MCF 10A (cell line): ENCODE data around the gene MTARC2. TPM values are rescaled to one million over a fixed set of nuclear protein-coding genes. Genes with fewer than 3 reads are reported as not detected.

Experiments used
- BruUV-seq: library from RNA; stranded (reverse); fragments of 400-500 nt; replicated peaks from 2 replicates; lab custom pipeline; 2021; lab: Mats Ljungman, UMichigan
- CTCF ChIA-PET: fragments of 300-600 bp; sonication (Branson Sonifier 250); formaldehyde crosslinking; extraction: SDS; loops from one replicate; lab custom pipeline; 2021; ENCODE audit warnings: antibody characterized with exemption, inconsistent platforms; lab: Yijun Ruan, JAX
- POLR2A ChIA-PET: fragments of 300-600, 350-650 bp; sonication (Branson Sonifier 250); formaldehyde crosslinking; extraction: SDS; loops from one replicate; lab custom pipeline; 2020; ENCODE audit warnings: antibody characterized with exemption, inconsistent platforms; lab: Yijun Ruan, JAX
- DNase-seq: peaks from one replicate; pipeline ENCODE4 v3.0.0-alpha.2; 2018; ENCODE audit not compliant: unreplicated experiment
- H3K27ac Mint-ChIP-seq: one replicate; pipeline ENCODE4 v1.8.0; 2022; ENCODE audit warnings: mild to moderate bottlenecking, low read depth, mixed read lengths; ENCODE audit not compliant: unreplicated experiment
- H3K27me3 Mint-ChIP-seq: one replicate; pipeline ENCODE4 v1.8.0; 2022; ENCODE audit warnings: mixed read lengths; ENCODE audit not compliant: insufficient read depth, unreplicated experiment
- H3K36me3 Mint-ChIP-seq: one replicate; pipeline ENCODE4 v1.8.0; 2022; ENCODE audit warnings: mild to moderate bottlenecking, moderate library complexity, mixed read lengths; ENCODE audit not compliant: insufficient read depth, unreplicated experiment
- H3K4me1 Mint-ChIP-seq: one replicate; pipeline ENCODE4 v1.8.0; 2022; ENCODE audit warnings: mixed read lengths; ENCODE audit not compliant: insufficient read depth, unreplicated experiment
- H3K4me3 Mint-ChIP-seq: one replicate; pipeline ENCODE4 v1.8.0; 2022; ENCODE audit warnings: mild to moderate bottlenecking, moderate library complexity, mixed read lengths; ENCODE audit not compliant: unreplicated experiment
- H3K9me3 Mint-ChIP-seq: one replicate; pipeline ENCODE4 v1.8.0; 2022; ENCODE audit warnings: mixed read lengths; ENCODE audit not compliant: unreplicated experiment
- CTCF ChIP-seq: fragments of 200-600 bp; IDR thresholded peaks from one replicate; pipeline ENCODE4 v1.8.0; 2022; ENCODE audit warnings: antibody characterized with exemption, mild to moderate bottlenecking; ENCODE audit not compliant: unreplicated experiment
- intact Hi-C: fragments of 100-400 bp; cut with micrococcal nuclease; formaldehyde crosslinking; loops from 2 replicates; pipeline ENCODE4 v1.14.1; 2022
- total RNA-seq: library from RNA; stranded (reverse); gene quantifications from 2 replicates; pipeline ENCODE4 v1.2.3, GENCODE V29; 2022

The MTARC2 gene
- total RNA-seq, 1 experiment from 2014 or later: 5.2 TPM

GRCh38 chr1:220784751-220785150, 36.6 kb downstream of the MTARC2 start:
- H3K36me3 Mint-ChIP-seq: no peaks in the 10 kb centered on the region
- no peaks in the 10 kb centered on the region for H3K9me3 Mint-ChIP-seq
- peaks cover 3% of the 10 kb centered on the region for H3K4me1 Mint-ChIP-seq
- ChIA-PET POLR2A (interaction anchor here (0.8 kb wide), 1 partner anchor 320 kb away, joined by 3 read pairs; no protein-coding TSS in a partner anchor), CTCF (interaction anchor here (1.3 to 13.4 kb wide), 6 partner anchors 9 to 597 kb away, joined by 4 to 177 read pairs (median 16); no protein-coding TSS in a partner anchor)
- intact Hi-C loops: no loop called here
- no peak overlapping the region for H3K4me3 Mint-ChIP-seq
- no peak for TF ChIP-seq CTCF
- no peaks in the 10 kb centered on the region for H3K27me3 Mint-ChIP-seq
- no peak overlapping the region for H3K27ac Mint-ChIP-seq
- no peak for DNase-seq
- BruUV-seq: no TSS peak

- no TSS peak for BruUV-seq
- no peak for DNase-seq
- H3K36me3 Mint-ChIP-seq: no peaks in the 10 kb centered on the region
- no peak overlapping the region for H3K27ac Mint-ChIP-seq
- intact Hi-C loops: no loop called here
- H3K27me3 Mint-ChIP-seq: no peaks in the 10 kb centered on the region
- ChIA-PET POLR2A (interaction anchor here (0.8 kb wide), 1 partner anchor 319 kb away, joined by 3 read pairs; no protein-coding TSS in a partner anchor), CTCF (interaction anchor here (0.5 to 13.4 kb wide), 14 partner anchors 9 to 738 kb away, joined by 3 to 177 read pairs (median 4); no protein-coding TSS in a partner anchor)
- no peaks in the 10 kb centered on the region for H3K9me3 Mint-ChIP-seq
- TF ChIP-seq CTCF: no peak
- no peak overlapping the region for H3K4me3 Mint-ChIP-seq
- H3K4me1 Mint-ChIP-seq: peaks cover 10% of the 10 kb centered on the region
These were observed 37.3 kb downstream of the MTARC2 start for GRCh38 chr1:220785166-220786056.

- ChIA-PET CTCF (interaction anchor here (0.7 to 13.4 kb wide), 13 partner anchors 10 to 598 kb away, joined by 3 to 177 read pairs (median 4); no protein-coding TSS in a partner anchor), POLR2A (no interaction called here)
- no TSS peak for BruUV-seq
- intact Hi-C loops: no loop called here
- H3K9me3 Mint-ChIP-seq: no peaks in the 10 kb centered on the region
- H3K4me3 Mint-ChIP-seq: no peak overlapping the region
- TF ChIP-seq CTCF: no peak
- H3K4me1 Mint-ChIP-seq: peaks cover 12% of the 10 kb centered on the region
- no peak overlapping the region for H3K27ac Mint-ChIP-seq
- H3K27me3 Mint-ChIP-seq: no peaks in the 10 kb centered on the region
- H3K36me3 Mint-ChIP-seq: no peaks in the 10 kb centered on the region
- DNase-seq: no peak
These were observed 37.9 kb downstream of the MTARC2 start for GRCh38 chr1:220786057-220786336.

- intact Hi-C loops: no loop called here
- H3K4me1 Mint-ChIP-seq: peaks cover 17% of the 10 kb centered on the region
- TF ChIP-seq CTCF: peak; percentile 22
- H3K27me3 Mint-ChIP-seq: no peaks in the 10 kb centered on the region
- POLR2A ChIA-PET: interaction anchor here (0.7 to 1.1 kb wide), 2 partner anchors 35 to 517 kb away, joined by 3 read pairs; no protein-coding TSS in a partner anchor
- CTCF ChIA-PET: interaction anchor here (0.7 to 13.4 kb wide), 13 partner anchors 10 to 599 kb away, joined by 3 to 177 read pairs (median 4); no protein-coding TSS in a partner anchor
- DNase-seq: peak; percentile 76
- no TSS peak for BruUV-seq
- H3K27ac Mint-ChIP-seq: no peak within 1 kb of the TSS
- no peaks in the 10 kb centered on the region for H3K9me3 Mint-ChIP-seq
- peak within 1 kb of the TSS; percentile 61 for H3K4me3 Mint-ChIP-seq
- H3K36me3 Mint-ChIP-seq: no peaks in the 10 kb centered on the region
These were observed 38.4 kb downstream of the MTARC2 start, which contains the start of gene MTARC1 for GRCh38 chr1:220786337-220787068. Gene MTARC1, plus strand, starts transcription at chr1:220786913. Its CDS starts 32 bp downstream, at chr1:220786945.
